H1 (cell line): ENCODE results near the gene RAB38. TPM values are rescaled to one million over a fixed set of nuclear protein-coding genes. Genes with fewer than 3 reads are reported as not detected.

Experiments used
- CTCF ChIA-PET: fragments of 300-600 bp; sonication (Branson Sonifier 250); formaldehyde crosslinking; loops from one replicate; lab custom pipeline; 2021; ENCODE audit not compliant: partially characterized antibody; lab: Charles Lee
- POLR2A ChIA-PET: fragments of 300-600 bp; sonication (Branson Sonifier 250); formaldehyde crosslinking; loops from one replicate; lab custom pipeline; 2021; ENCODE audit warnings: inconsistent platforms; ENCODE audit not compliant: partially characterized antibody; lab: Charles Lee
- DNase-seq, 2 experiments: peaks; one replicate each; pipeline versions ENCODE4 v3.0.0 to v3.0.0-alpha.2; 2010 to 2022; ENCODE audit warnings: low spot score in 2 of 2, low read depth in 1 of 2, mixed read lengths in 1 of 2
- FAIRE-seq: peaks from 2 replicates; lab custom pipeline; 2011; peaks lifted over from hg19 to GRCh38; lab: Jason Lieb, UNC
- H2AFZ ChIP-seq: 2 replicates; pipeline ENCODE4 v1.8.1; 2012; ENCODE audit warnings: low read length, inconsistent platforms
- H2AK5ac ChIP-seq: 2 replicates; pipeline ENCODE4 v1.6.1; 2013; ENCODE audit warnings: low read depth, low read length
- H2BK120ac ChIP-seq: replicated peaks from 2 replicates; pipeline ENCODE3; 2013; ENCODE audit warnings: low read depth, low read length, inconsistent platforms
- H2BK12ac ChIP-seq: 2 replicates; pipeline ENCODE4 v1.6.1; 2013; ENCODE audit warnings: low read depth, low read length
- H2BK15ac ChIP-seq: 2 replicates; pipeline ENCODE4 v1.6.1; 2013; ENCODE audit warnings: low read length
- H2BK20ac ChIP-seq: 2 replicates; pipeline ENCODE4 v1.6.1; 2013; ENCODE audit warnings: low read length
- H2BK5ac ChIP-seq: 2 replicates; pipeline ENCODE4 v1.6.1; 2013; ENCODE audit warnings: low read depth, low read length
- H3K14ac ChIP-seq: 2 replicates; pipeline ENCODE4 v1.6.1; 2013; ENCODE audit warnings: inconsistent platforms; ENCODE audit not compliant: insufficient read length
- H3K18ac ChIP-seq: 2 replicates; pipeline ENCODE4 v1.6.1; 2013; ENCODE audit warnings: low read length; ENCODE audit errors: extremely low read depth
- H3K23ac ChIP-seq: 2 replicates; pipeline ENCODE4 v1.6.1; 2013; ENCODE audit warnings: inconsistent platforms; ENCODE audit not compliant: insufficient read length
- H3K23me2 ChIP-seq: 2 replicates; pipeline ENCODE4 v1.6.1; 2013; ENCODE audit warnings: low read depth, low read length
- H3K27ac ChIP-seq: 2 replicates; pipeline ENCODE4 v1.6.1; 2011; ENCODE audit warnings: low read depth, low read length, inconsistent platforms
- H3K27me3 ChIP-seq, 4 experiments: replicated peaks in 1 of 4; 1 replicate in 1 of 4; 2 replicates in 3 of 4; pipeline versions ENCODE4 v1.6.1 to v1.8.1; 2011 to 2013; ENCODE audit warnings: low read length in 3 of 4, mild to moderate bottlenecking in 3 of 4, inconsistent platforms in 2 of 4, mixed read lengths in 2 of 4, moderate library complexity in 1 of 4; ENCODE audit not compliant: control insufficient read depth in 3 of 4, insufficient read depth in 3 of 4; ENCODE audit errors: extremely low read depth in 1 of 4
- H3K36me3 ChIP-seq, 4 experiments: 2 replicates each; pipeline versions ENCODE4 v1.6.1 to v1.8.1; 2011 to 2013; ENCODE audit warnings: mild to moderate bottlenecking in 4 of 4, low read length in 3 of 4, moderate library complexity in 2 of 4, control low read depth in 1 of 4, inconsistent platforms in 1 of 4; ENCODE audit not compliant: insufficient read depth in 4 of 4, control insufficient read depth in 2 of 4
- H3K4ac ChIP-seq: replicated peaks from 2 replicates; pipeline ENCODE3; 2013; ENCODE audit warnings: low read length, low read depth, mixed read lengths, inconsistent platforms; ENCODE audit not compliant: insufficient read length
- H3K4me1 ChIP-seq, 4 experiments: replicated peaks in 1 of 4; 1 replicate in 1 of 4; 2 replicates in 3 of 4; pipeline versions ENCODE4 v1.6.1 to v1.8.1; 2011 to 2013; ENCODE audit warnings: low read length in 3 of 4, inconsistent platforms in 2 of 4, mixed read lengths in 1 of 4; ENCODE audit not compliant: insufficient read depth in 4 of 4, control insufficient read depth in 3 of 4
- H3K4me2 ChIP-seq, 2 experiments: 2 replicates each; pipeline versions ENCODE4 v1.6.1 to v1.8.1; 2011 to 2013; ENCODE audit warnings: low read depth in 2 of 2, low read length in 2 of 2, control low read depth in 1 of 2, inconsistent platforms in 1 of 2, mild to moderate bottlenecking in 1 of 2; ENCODE audit not compliant: insufficient read depth in 1 of 2
- H3K4me3 ChIP-seq, 4 experiments: fragments of 200-600, 300-600 bp in 1 of 4; sonication (generic), shearing (Covaris generic), sonication (Bioruptor Twin) in 1 of 4; 2 replicates each; pipeline versions ENCODE4 v1.5.1 to v1.8.1; 2011 to 2016; ENCODE audit warnings: low read length in 4 of 4, low read depth in 3 of 4, control low read depth in 2 of 4, inconsistent platforms in 2 of 4, mild to moderate bottlenecking in 2 of 4, mixed read lengths in 1 of 4, moderate library complexity in 1 of 4; ENCODE audit not compliant: insufficient read depth in 2 of 4; ENCODE audit errors: extremely low read depth in 1 of 4
- H3K56ac ChIP-seq: replicated peaks from 2 replicates; pipeline ENCODE3; 2013; ENCODE audit warnings: low read depth, mild to moderate bottlenecking, mixed read lengths, low read length, inconsistent platforms; ENCODE audit not compliant: insufficient read length
- H3K79me1 ChIP-seq: 2 replicates; pipeline ENCODE4 v1.6.1; 2013; ENCODE audit warnings: low read depth, low read length, control low read depth
- H3K79me2 ChIP-seq, 2 experiments: 2 replicates each; pipeline versions ENCODE4 v1.6.1 to v1.8.1; 2012 to 2013; ENCODE audit warnings: low read length in 2 of 2, mild to moderate bottlenecking in 2 of 2, inconsistent platforms in 1 of 2; ENCODE audit not compliant: insufficient read depth in 2 of 2, control insufficient read depth in 1 of 2
- H3K9ac ChIP-seq, 4 experiments: replicated peaks in 1 of 4; 1 replicate in 1 of 4; 2 replicates in 3 of 4; pipeline versions ENCODE4 v1.6.1 to v1.8.1; 2011 to 2013; ENCODE audit warnings: low read depth in 3 of 4, low read length in 3 of 4, control low read depth in 2 of 4, mild to moderate bottlenecking in 2 of 4, moderate library complexity in 2 of 4, inconsistent platforms in 1 of 4; ENCODE audit errors: extremely low read depth in 1 of 4
- H3K9me3 ChIP-seq, 2 experiments: 2 replicates each; pipeline versions ENCODE4 v1.6.1 to v1.8.1; 2012 to 2013; ENCODE audit warnings: mild to moderate bottlenecking in 2 of 2, moderate library complexity in 2 of 2, control low read depth in 1 of 2, inconsistent platforms in 1 of 2, low read depth in 1 of 2, low read length in 1 of 2, mixed read lengths in 1 of 2; ENCODE audit not compliant: insufficient read depth in 2 of 2
- H4K20me1 ChIP-seq, 2 experiments: replicated peaks in 1 of 2; 2 replicates each; pipeline versions ENCODE3 to v1.8.1; 2011 to 2013; ENCODE audit warnings: inconsistent platforms in 2 of 2, low read length in 2 of 2, mild to moderate bottlenecking in 1 of 2; ENCODE audit not compliant: insufficient read depth in 2 of 2, control insufficient read depth in 1 of 2
- H4K5ac ChIP-seq: 2 replicates; pipeline ENCODE4 v1.6.1; 2013; ENCODE audit warnings: low read length, low read depth, mixed read lengths, inconsistent platforms; ENCODE audit not compliant: insufficient read length
- H4K8ac ChIP-seq: 2 replicates; pipeline ENCODE4 v1.8.0; 2013; ENCODE audit warnings: mild to moderate bottlenecking, moderate library complexity, low read length, inconsistent platforms; ENCODE audit not compliant: insufficient read depth; ENCODE audit errors: extremely low read depth
- H4K91ac ChIP-seq: replicated peaks from 2 replicates; pipeline ENCODE3; 2013; ENCODE audit warnings: low read length, mixed read lengths, inconsistent platforms; ENCODE audit not compliant: insufficient read length
- CREB1 ChIP-seq: IDR thresholded peaks from 2 replicates; pipeline ENCODE4 v1.6.1; 2012; ENCODE audit warnings: inconsistent platforms
- CTBP2 ChIP-seq: IDR thresholded peaks from 2 replicates; pipeline ENCODE4 v1.7.0; 2011; ENCODE audit warnings: borderline replicate concordance, mild to moderate bottlenecking, moderate library complexity, mixed read lengths, low read length; ENCODE audit not compliant: insufficient read depth, insufficient read length
- HDAC6 ChIP-seq: IDR thresholded peaks from one replicate; pipeline ENCODE4 v1.7.1; 2012; ENCODE audit warnings: low read depth, mild to moderate bottlenecking, inconsistent platforms, low read length, moderate library complexity
- SIRT6 ChIP-seq: IDR thresholded peaks from one replicate; pipeline ENCODE4 v1.7.1; 2012; ENCODE audit warnings: low read length, inconsistent platforms
- SP2 ChIP-seq: IDR thresholded peaks from 2 replicates; pipeline ENCODE4 v1.6.1; 2012; ENCODE audit warnings: mild to moderate bottlenecking, low read length, inconsistent platforms
- TCF12 ChIP-seq: IDR thresholded peaks from 2 replicates; pipeline ENCODE4 v1.6.1; 2011; ENCODE audit warnings: low read depth, mild to moderate bottlenecking, low read length
- WGBS, 2 experiments: shearing (Covaris generic) in 1 of 2; methylation state at CpG; one replicate each; pipeline versions ENCODE4 v1.1.6 to v1.1.7; 2013 to 2015; ENCODE audit warnings: low lambda C conversion rate in 2 of 2, mixed read lengths in 2 of 2, inconsistent platforms in 1 of 2, low coverage in 1 of 2, missing lambda C conversion rate in 1 of 2; ENCODE audit not compliant: insufficient replicate concordance in 2 of 2, insufficient coverage in 1 of 2, insufficient read length in 1 of 2; ENCODE audit errors: extremely low coverage in 1 of 2, missing lambda C conversion rate in 1 of 2; 5-methylcytosine and 5-hydroxymethylcytosine counted together
- polyA plus RNA-seq, 7 experiments: library from polyadenylated mRNA; depleted of rRNA in 3 of 7; stranded (reverse) in 5 of 7; unstranded in 2 of 7; fragments of >200 nt in 5 of 7; fragments of 200-250 nt in 2 of 7; gene quantifications; 1 replicate in 5 of 7; 2 replicates in 1 of 7; 4 replicates in 1 of 7; pipeline versions ENCODE4 v1.2.1 to v1.2.3, GENCODE V29; 2011 to 2013; ENCODE audit warnings: missing spikeins in 2 of 7, mixed read lengths in 2 of 7
- total RNA-seq: library from RNA; stranded (reverse); fragmentation: NEBNext Ultra II Directional; extraction: Animal tissue kit (Norgen Biotek cat#: 25700); gene quantifications from 2 replicates; pipeline ENCODE4 v1.2.1, GENCODE V29; 2021
- TF ChIP-seq, protein P1 (sequence below): IDR thresholded peaks from 2 replicates; pipeline ENCODE4 v1.6.1; 2012; ENCODE audit warnings: inconsistent platforms
- TF ChIP-seq, protein P2 (sequence below): IDR thresholded peaks from 2 replicates; pipeline ENCODE4 v1.6.1; 2012; ENCODE audit warnings: inconsistent platforms

The RAB38 gene
- total and polyA plus RNA-seq, 2 of the 8 experiments (the other 6 are each of a cell fraction or from before 2014, with no cell fraction given) = 15.4 to 16.5 TPM

DNA sequence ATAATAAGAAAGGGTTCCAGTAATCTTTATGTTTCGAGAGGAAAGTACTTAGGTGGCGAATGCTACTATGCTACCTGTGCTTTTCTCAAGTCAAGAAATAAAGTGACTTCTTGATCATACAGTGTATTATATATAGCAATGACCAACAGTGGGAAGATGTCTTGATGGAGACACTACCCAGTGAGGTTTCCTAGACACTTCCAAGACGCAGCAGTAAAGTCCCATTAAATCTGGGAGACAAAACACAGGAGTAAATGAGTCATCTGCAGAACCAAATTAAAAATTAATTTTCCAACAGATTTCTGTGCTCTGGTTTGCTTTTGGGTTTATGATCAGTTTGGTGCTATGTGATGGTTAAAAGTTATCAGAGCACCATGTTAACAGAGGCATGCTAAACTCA is 29.1 kb upstream of the RAB38 start:
- no peak overlapping the region for H4K8ac ChIP-seq
- H3K4me1 ChIP-seq = no peaks in the 10 kb centered on the region
- no peak overlapping the region for H3K14ac ChIP-seq
- H3K9me3 ChIP-seq = no peaks in the 10 kb centered on the region
- H2BK20ac ChIP-seq = no peak overlapping the region
- no peak overlapping the region for H3K27ac ChIP-seq
- H3K4me2 ChIP-seq = no peak overlapping the region
- DNase-seq (no peak), FAIRE-seq (no peak)
- H3K79me2 ChIP-seq = no peaks in the 10 kb centered on the region
- H3K4ac ChIP-seq = no peak overlapping the region
- no peak overlapping the region for H2BK15ac ChIP-seq
- POLR2A ChIA-PET = no interaction called here
- no peak overlapping the region for H4K91ac ChIP-seq
- CTCF ChIA-PET = no interaction called here
- no peak overlapping the region for H3K4me3 ChIP-seq
- no peak overlapping the region for H4K5ac ChIP-seq
- H3K36me3 ChIP-seq = no peaks in the 10 kb centered on the region
- H2AFZ ChIP-seq = no peak overlapping the region
- H3K56ac ChIP-seq = no peak overlapping the region
- WGBS, 2 experiments = 93% methylated on average over 3 of the region's 3 CpGs; no CpG with 5 or more reads in 1 of the 2 experiments
- H4K20me1 ChIP-seq = no peaks in the 10 kb centered on the region
- no peak overlapping the region for H2AK5ac ChIP-seq
- H2BK5ac ChIP-seq = no peak overlapping the region
- H3K27me3 ChIP-seq = no peaks in the 10 kb centered on the region
- TF ChIP-seq, protein P1, sequence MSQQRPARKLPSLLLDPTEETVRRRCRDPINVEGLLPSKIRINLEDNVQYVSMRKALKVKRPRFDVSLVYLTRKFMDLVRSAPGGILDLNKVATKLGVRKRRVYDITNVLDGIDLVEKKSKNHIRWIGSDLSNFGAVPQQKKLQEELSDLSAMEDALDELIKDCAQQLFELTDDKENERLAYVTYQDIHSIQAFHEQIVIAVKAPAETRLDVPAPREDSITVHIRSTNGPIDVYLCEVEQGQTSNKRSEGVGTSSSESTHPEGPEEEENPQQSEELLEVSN = no peak
- no peak for TF ChIP-seq TCF12
- TF ChIP-seq SP2 = no peak
- no peak for TF ChIP-seq HDAC6
- TF ChIP-seq, protein P2, sequence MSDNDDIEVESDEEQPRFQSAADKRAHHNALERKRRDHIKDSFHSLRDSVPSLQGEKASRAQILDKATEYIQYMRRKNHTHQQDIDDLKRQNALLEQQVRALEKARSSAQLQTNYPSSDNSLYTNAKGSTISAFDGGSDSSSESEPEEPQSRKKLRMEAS = no peak
- TF ChIP-seq SIRT6 = no peak
- TF ChIP-seq CREB1 = no peak
- no peak for TF ChIP-seq CTBP2
- H2BK12ac ChIP-seq = no peak overlapping the region
- no peaks in the 10 kb centered on the region for H3K79me1 ChIP-seq
- H3K23me2 ChIP-seq = no peaks in the 10 kb centered on the region
- no peak overlapping the region for H3K18ac ChIP-seq
- no peak overlapping the region for H3K9ac ChIP-seq
- no peak overlapping the region for H2BK120ac ChIP-seq
- H3K23ac ChIP-seq = no peak overlapping the region
